Panc1 (cell line): ENCODE data around the gene DHRS12. TPM values are rescaled to one million over a fixed set of nuclear protein-coding genes. Genes with fewer than 3 reads are reported as not detected.

ENCODE experiments used
- ATAC-seq: fragments of 200-7000 bp; cut with Tn5 transposase; 2 replicates; pipeline ENCODE4 v1.9.1; 2020; ENCODE audit warnings: mild to moderate bottlenecking, moderate library complexity
- BruUV-seq: library from RNA; stranded (reverse); fragments of 400-500 nt; replicated peaks from 2 replicates; lab custom pipeline; 2021; lab: Mats Ljungman, UMichigan
- CTCF ChIA-PET: fragments of 300-600 bp; sonication (Branson Sonifier 250); formaldehyde crosslinking; loops from one replicate; lab custom pipeline; 2022; ENCODE audit warnings: antibody characterized with exemption; lab: Charles Lee
- POLR2A ChIA-PET: fragments of 300-600 bp; sonication (Branson Sonifier 250); formaldehyde crosslinking; loops from one replicate; lab custom pipeline; 2022; ENCODE audit warnings: antibody characterized with exemption; lab: Charles Lee
- DNase-seq: peaks from one replicate; pipeline ENCODE4 v3.0.0-alpha.2; 2010; ENCODE audit warnings: low read depth, low spot score
- H3K27ac ChIP-seq: 2 replicates; pipeline ENCODE4 v1.5.1; 2011; ENCODE audit warnings: mild to moderate bottlenecking, low read length, inconsistent platforms
- H3K27me3 ChIP-seq: fragments of 200-500 bp; sonication (Bioruptor generic); 2 replicates; pipeline ENCODE4 v1.6.0; 2014; ENCODE audit warnings: low read length, inconsistent platforms; ENCODE audit not compliant: control insufficient read depth, insufficient read depth
- H3K36me3 ChIP-seq: fragments of 200-500 bp; sonication (Bioruptor generic); 2 replicates; pipeline ENCODE4 v1.5.1; 2014; ENCODE audit warnings: inconsistent platforms, mild to moderate bottlenecking, low read length, moderate library complexity; ENCODE audit not compliant: control insufficient read depth, insufficient read depth
- H3K4me1 ChIP-seq: 2 replicates; pipeline ENCODE4 v1.5.1; 2011; ENCODE audit warnings: inconsistent platforms, mild to moderate bottlenecking, low read length, moderate library complexity; ENCODE audit not compliant: control insufficient read depth, insufficient read depth
- H3K4me3 ChIP-seq, 2 experiments: 2 replicates each; pipeline ENCODE4 v1.5.1; 2011 to 2012; ENCODE audit warnings: low read depth in 2 of 2, low read length in 2 of 2, mild to moderate bottlenecking in 2 of 2, inconsistent platforms in 1 of 2, moderate library complexity in 1 of 2
- H3K9me3 ChIP-seq: fragments of 200-500 bp; sonication (Bioruptor generic); 2 replicates; pipeline ENCODE4 v1.5.1; 2014; ENCODE audit warnings: low read depth, mild to moderate bottlenecking, inconsistent platforms, low read length, moderate library complexity; ENCODE audit not compliant: control insufficient read depth, insufficient read depth
- CTCF ChIP-seq: fragments of 450-650 bp; IDR thresholded peaks from 2 replicates; pipeline ENCODE4 v1.5.1; 2017; ENCODE audit warnings: mild to moderate bottlenecking
- POLR2AphosphoS5 ChIP-seq: IDR thresholded peaks from 2 replicates; pipeline ENCODE4 v1.6.1; 2012; ENCODE audit warnings: mild to moderate bottlenecking, low read depth, low read length, moderate library complexity
- REST ChIP-seq, 2 experiments: IDR thresholded peaks; 2 replicates each; pipeline ENCODE4 v1.6.1; 2011 to 2012; ENCODE audit warnings: low read depth in 2 of 2, control low read depth in 1 of 2, low read length in 1 of 2, mild to moderate bottlenecking in 1 of 2, moderate library complexity in 1 of 2; ENCODE audit not compliant: insufficient read depth in 1 of 2
- SIN3A ChIP-seq: IDR thresholded peaks from 2 replicates; pipeline ENCODE4 v1.6.1; 2012; ENCODE audit warnings: low read depth, mild to moderate bottlenecking, low read length, moderate library complexity, borderline replicate concordance; ENCODE audit not compliant: insufficient read depth
- TCF7L2 ChIP-seq: IDR thresholded peaks from 2 replicates; pipeline ENCODE4 v1.6.1; 2011; ENCODE audit warnings: mild to moderate bottlenecking, low read depth, low read length, inconsistent platforms
- in situ Hi-C: cut with HindIII; loops from 2 replicates; pipeline ENCODE4 v1.10.0; 2016; ENCODE audit warnings: low sequenced_read_pairs, low pct_unique_long_range_greater_than_20kb
- intact Hi-C: fragments of 100-400 bp; cut with micrococcal nuclease; formaldehyde crosslinking; loops from one replicate; pipeline ENCODE4 v1.10.0; 2022; ENCODE audit not compliant: unreplicated experiment
- total RNA-seq: library from RNA; stranded (reverse); gene quantifications from one replicate; pipeline ENCODE4 v1.2.1, GENCODE V29; 2021; ENCODE audit not compliant: unreplicated experiment

The DHRS12 gene
- total RNA-seq, 1 experiment from 2014 or later = 10.7 TPM

GRCh38 chr13:51819544-51819943 lies 15.6 kb upstream of the DHRS12 start:
- no peak for TF ChIP-seq CTCF
- TF ChIP-seq POLR2AphosphoS5 = no peak
- no peak for TF ChIP-seq SIN3A
- no peak for TF ChIP-seq TCF7L2
- TF ChIP-seq REST (IDR thresholded peaks at IDR 0.05; ENCODE audit: insufficient read depth in 1 of 2, low read depth in 2 of 2, low read length in 1 of 2) = no peak
- Histone ChIP-seq H3K4me1 (no peaks in the 10 kb centered on the region), H3K27ac (no peak overlapping the region), H3K27me3 (no peaks in the 10 kb centered on the region), H3K4me3 (no peak overlapping the region), H3K9me3 (no peaks in the 10 kb centered on the region), H3K36me3 (no peaks in the 10 kb centered on the region)
- CTCF ChIA-PET = no interaction called here
- in situ Hi-C loops = no loop called here
- POLR2A ChIA-PET = no interaction called here
- no TSS peak for BruUV-seq
- DNase-seq = no peak
- ATAC-seq = no peak
- intact Hi-C loops = no loop called here

GRCh38 chr13:51818781-51819511 lies 15.0 kb upstream of the DHRS12 start:
- intact Hi-C loops (no loop called here), in situ Hi-C loops (no loop called here)
- DNase-seq (no peak), ATAC-seq (no peak)
- H3K36me3 ChIP-seq = no peaks in the 10 kb centered on the region
- no peak for TF ChIP-seq SIN3A
- TF ChIP-seq REST (IDR thresholded peaks at IDR 0.05; ENCODE audit: insufficient read depth in 1 of 2, low read depth in 2 of 2, low read length in 1 of 2) = no peak
- no peak for TF ChIP-seq TCF7L2
- TF ChIP-seq POLR2AphosphoS5 = no peak
- TF ChIP-seq CTCF = no peak
- no peaks in the 10 kb centered on the region for H3K4me1 ChIP-seq
- no TSS peak for BruUV-seq
- ChIA-PET POLR2A (no interaction called here), CTCF (no interaction called here)
- H3K9me3 ChIP-seq = no peaks in the 10 kb centered on the region
- H3K4me3 ChIP-seq = no peak overlapping the region
- H3K27ac ChIP-seq = no peak overlapping the region
- H3K27me3 ChIP-seq = no peaks in the 10 kb centered on the region
